Thyroid gland (tissue), 4 donors: ENCODE results near the gene TCP10L.

ENCODE experiments used
- CTCF ChIP-seq, 6 experiments: fragments of 200-600 bp in 3 of 6; fragments of 450-650 bp in 3 of 6; sonication (generic) in 3 of 6; IDR thresholded peaks; one replicate each; pipeline ENCODE4 v1.5.1; 2016 to 2019; ENCODE audit warnings: antibody characterized with exemption in 6 of 6, mild to moderate bottlenecking in 2 of 6, inconsistent platforms in 1 of 6, moderate library complexity in 1 of 6
- POLR2A ChIP-seq, 2 donors: fragments of 450-650 bp; IDR thresholded peaks; one replicate each; pipeline ENCODE4 v1.6.1; 2017; ENCODE audit warnings: antibody characterized with exemption in 2 of 2, mild to moderate bottlenecking in 2 of 2, moderate library complexity in 1 of 2

- TF ChIP-seq CTCF (IDR thresholded peaks at IDR 0.05): no peak
- TF ChIP-seq POLR2A (IDR thresholded peaks at IDR 0.05): no peak
These were observed 38.3 kb downstream of the TCP10L start for GRCh38 chr21:32547018-32547417.
